ENCODE results near the gene CACNA2D4. TPM values are rescaled to one million over a fixed set of nuclear protein-coding genes. Genes with fewer than 3 reads are reported as not detected.

The CACNA2D4 gene
- polyA plus RNA-seq, 3 donors from 2014 or later: 9.1 to 20.0 (median 9.6) TPM

DNA sequence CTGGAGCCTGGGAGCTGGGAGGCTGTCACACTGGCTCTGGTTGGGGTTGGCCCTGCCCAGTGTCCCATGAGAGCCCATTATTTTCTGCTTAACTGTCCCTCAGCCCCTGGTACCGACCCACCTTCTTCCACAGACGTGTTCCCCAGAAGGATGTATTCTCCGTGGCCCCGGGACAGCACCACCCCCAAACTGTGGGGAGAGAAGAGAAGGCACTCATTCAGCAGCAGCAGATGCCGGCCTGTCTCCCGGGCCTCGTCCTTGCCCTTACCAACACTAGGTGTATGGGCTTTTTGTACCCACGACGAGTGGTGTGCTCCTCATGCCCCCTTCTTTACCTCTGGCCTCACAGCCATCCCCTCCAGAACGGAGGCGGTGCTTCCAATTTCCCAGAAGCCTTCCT, 60.0 kb downstream of the CACNA2D4 start:
- no peak overlapping the region for H3K4me3 Mint-ChIP-seq
- no peak for DNase-seq
- peaks cover 0 to 2% (median 0%) of the 10 kb centered on the region in 6 donors for H3K9me3 Mint-ChIP-seq
- H3K27me3 Mint-ChIP-seq (ENCODE audit: low read depth in 3 of 3): peaks cover 0 to 11% (median 8%) of the 10 kb centered on the region in 3 donors
- H3K27ac Mint-ChIP-seq: no peak overlapping the region
- no peaks in the 10 kb centered on the region for H3K4me1 Mint-ChIP-seq
- H3K36me3 Mint-ChIP-seq: no peaks in the 10 kb centered on the region

DNA sequence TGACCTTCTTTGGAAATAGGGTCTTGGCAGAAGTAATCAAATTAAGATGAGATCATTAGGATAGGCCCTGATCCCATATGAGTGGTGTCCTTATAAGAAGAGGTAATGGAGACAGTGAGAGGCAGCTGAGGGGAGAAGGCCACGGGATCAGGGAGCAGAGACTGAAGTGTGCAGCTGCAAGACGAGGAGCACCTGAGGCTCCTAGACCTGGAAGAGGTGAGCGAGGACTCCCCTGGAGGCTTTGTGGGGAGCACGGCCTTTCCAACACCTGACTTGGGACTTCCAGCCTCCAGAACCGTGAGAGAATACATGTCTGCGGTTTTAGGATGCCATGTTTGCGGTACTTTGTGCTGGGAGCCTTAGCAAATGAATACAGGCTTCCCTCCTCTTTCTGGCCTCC, 60.6 kb downstream of the CACNA2D4 start:
- Mint-ChIP-seq H3K27ac (no peak overlapping the region), H3K36me3 (no peaks in the 10 kb centered on the region), H3K27me3 (ENCODE audit: low read depth in 3 of 3) (peaks cover 2 to 10% (median 8%) of the 10 kb centered on the region in 3 donors), H3K4me3 (no peak overlapping the region), H3K9me3 (peaks cover 0 to 2% (median 0%) of the 10 kb centered on the region in 6 donors), H3K4me1 (no peaks in the 10 kb centered on the region)
- no peak for DNase-seq

DNA sequence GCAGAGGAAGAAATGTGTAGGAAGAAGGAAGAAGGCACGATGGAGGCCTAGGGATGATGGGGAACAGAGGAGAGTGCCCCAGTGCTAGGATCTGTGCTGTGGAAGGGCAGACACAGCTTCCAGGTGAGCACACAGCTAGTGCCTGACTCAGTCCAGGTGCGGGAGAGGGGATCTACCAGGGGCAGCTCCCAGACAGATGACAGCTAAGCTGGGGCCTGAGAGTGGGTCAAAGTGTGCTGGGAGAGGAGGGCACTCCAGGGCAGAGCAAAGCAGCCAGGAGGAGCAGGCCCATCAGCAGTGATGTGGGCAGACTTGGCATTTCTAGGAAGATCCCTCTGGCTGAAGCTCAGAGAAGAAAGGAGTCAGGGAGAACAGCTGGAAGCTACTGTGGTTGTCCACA, 61.4 kb downstream of the CACNA2D4 start:
- H3K27me3 Mint-ChIP-seq (ENCODE audit: low read depth in 3 of 3): peaks cover 2 to 10% (median 7%) of the 10 kb centered on the region in 3 donors
- no peaks in the 10 kb centered on the region for H3K4me1 Mint-ChIP-seq
- H3K27ac Mint-ChIP-seq: no peak overlapping the region
- no peak overlapping the region for H3K4me3 Mint-ChIP-seq
- no peaks in the 10 kb centered on the region for H3K36me3 Mint-ChIP-seq
- DNase-seq: no peak
- peaks cover 0 to 2% (median 0%) of the 10 kb centered on the region in 6 donors for H3K9me3 Mint-ChIP-seq

DNA sequence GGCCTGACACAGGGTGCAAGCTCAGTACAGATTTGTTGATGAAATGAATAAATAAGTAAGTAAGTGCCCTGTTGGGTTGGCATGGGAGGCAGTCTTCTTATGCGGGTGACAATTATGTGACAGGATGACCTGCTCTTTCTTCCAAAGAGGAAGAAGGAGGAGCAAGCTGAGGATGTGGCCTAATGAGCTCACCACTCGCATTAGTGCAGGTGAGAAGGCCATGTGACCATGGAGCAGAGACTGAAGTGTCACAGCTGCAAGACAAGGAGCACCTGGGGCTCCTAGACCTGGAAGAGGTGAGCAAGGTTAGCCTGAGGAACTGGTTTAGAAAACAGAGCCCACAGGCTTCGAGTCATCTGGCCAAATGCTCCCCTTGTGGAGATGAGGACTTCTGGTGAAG, 63.2 kb downstream of the CACNA2D4 start:
- H3K27me3 Mint-ChIP-seq (ENCODE audit: low read depth in 3 of 3): peaks cover 2 to 8% (median 5%) of the 10 kb centered on the region in 3 donors
- no peak overlapping the region for H3K4me3 Mint-ChIP-seq
- no peak for DNase-seq
- H3K27ac Mint-ChIP-seq: no peak overlapping the region
- H3K4me1 Mint-ChIP-seq: peaks cover 0 to 2% of the 10 kb centered on the region in 2 donors
- H3K36me3 Mint-ChIP-seq: no peaks in the 10 kb centered on the region
- peaks cover 0 to 2% (median 0%) of the 10 kb centered on the region in 6 donors for H3K9me3 Mint-ChIP-seq

DNA sequence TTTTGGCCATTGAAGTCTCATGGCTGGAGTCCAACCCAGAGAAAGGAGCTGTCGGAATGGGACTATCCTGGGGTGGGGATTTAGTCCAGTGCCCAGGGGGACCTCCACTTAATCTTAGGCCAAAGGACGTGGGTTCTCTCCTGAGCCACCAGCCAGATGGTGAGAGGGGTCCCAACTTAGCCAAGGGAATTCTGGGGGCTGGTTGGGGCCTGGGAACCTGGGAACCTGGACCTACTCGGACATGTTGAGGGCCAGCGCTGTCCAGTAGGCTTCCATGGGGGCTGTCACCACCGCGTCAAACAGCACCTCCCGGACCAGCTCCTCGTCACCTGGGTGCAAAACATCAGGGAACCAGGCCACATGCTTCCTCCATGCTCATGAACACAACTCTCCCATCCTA, 64.7 kb downstream of the CACNA2D4 start:
- no peak for DNase-seq
- H3K9me3 Mint-ChIP-seq: peaks cover 0 to 2% (median 0%) of the 10 kb centered on the region in 6 donors
- no peak overlapping the region for H3K4me3 Mint-ChIP-seq
- H3K27ac Mint-ChIP-seq: no peak overlapping the region
- H3K36me3 Mint-ChIP-seq: no peaks in the 10 kb centered on the region
- peaks cover 0 to 2% of the 10 kb centered on the region in 2 donors for H3K4me1 Mint-ChIP-seq
- H3K27me3 Mint-ChIP-seq (ENCODE audit: low read depth in 3 of 3): peaks cover 2 to 8% (median 3%) of the 10 kb centered on the region in 3 donors

DNA sequence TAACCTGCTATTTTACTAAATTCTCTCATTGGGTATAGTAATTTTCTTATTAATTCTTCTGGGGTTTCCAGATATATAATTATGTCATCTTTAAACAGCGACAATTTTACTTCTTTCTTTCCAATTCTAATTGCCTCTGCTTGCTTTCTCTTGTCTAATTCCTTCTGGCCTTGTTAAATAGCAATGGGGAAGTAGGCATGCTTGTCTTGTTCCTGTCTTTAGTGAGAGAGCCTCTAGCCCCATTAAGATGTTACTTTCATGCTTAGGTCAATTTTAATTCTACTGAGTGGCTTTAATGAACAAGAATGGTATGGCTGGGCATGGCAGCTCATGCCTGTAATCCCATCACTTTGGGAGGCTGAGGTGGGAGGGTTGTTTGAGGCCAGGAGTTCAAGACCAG, 66.4 kb downstream of the CACNA2D4 start:
- Mint-ChIP-seq H3K27me3 (ENCODE audit: low read depth in 3 of 3) (peaks cover 2 to 5% (median 3%) of the 10 kb centered on the region in 3 donors), H3K4me1 (peaks cover 0 to 2% of the 10 kb centered on the region in 2 donors), H3K27ac (no peak overlapping the region), H3K9me3 (peaks cover 0 to 2% (median 0%) of the 10 kb centered on the region in 6 donors), H3K36me3 (no peaks in the 10 kb centered on the region), H3K4me3 (no peak overlapping the region)
- DNase-seq: no peak

DNA sequence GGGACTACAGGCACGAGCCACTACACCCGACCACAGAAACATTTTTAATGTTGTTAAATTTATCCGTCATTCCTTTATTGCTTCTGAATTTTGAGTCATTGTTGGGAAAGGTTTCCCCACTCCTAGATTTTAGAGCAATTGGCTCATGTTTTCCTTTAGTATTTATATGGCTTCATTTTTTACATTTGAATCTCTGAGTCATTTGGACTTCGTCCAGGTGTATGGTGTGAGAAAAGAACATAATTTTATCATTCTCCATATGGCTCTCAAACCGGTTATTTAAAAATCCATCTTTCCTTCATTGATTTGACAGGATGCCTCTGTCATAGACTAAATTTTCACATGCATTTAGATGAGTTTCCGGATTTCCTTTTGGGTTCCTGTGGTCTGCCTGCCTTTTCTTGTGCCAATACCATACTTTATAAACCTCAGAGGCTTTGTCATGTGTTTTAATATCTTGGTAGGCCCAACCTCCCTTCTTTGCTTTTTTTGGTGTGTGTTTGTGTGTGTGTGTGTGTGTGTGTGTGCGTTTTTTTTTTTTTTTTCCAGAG, 67.2 kb downstream of the CACNA2D4 start:
- H3K4me3 Mint-ChIP-seq: no peak overlapping the region
- peaks cover 0 to 2% (median 0%) of the 10 kb centered on the region in 6 donors for H3K9me3 Mint-ChIP-seq
- peaks cover 2 to 5% (median 5%) of the 10 kb centered on the region in 3 donors for H3K27me3 Mint-ChIP-seq (ENCODE audit: low read depth in 3 of 3)
- no peak overlapping the region for H3K27ac Mint-ChIP-seq
- no peaks in the 10 kb centered on the region for H3K36me3 Mint-ChIP-seq
- H3K4me1 Mint-ChIP-seq: peaks cover 0 to 2% of the 10 kb centered on the region in 2 donors
- DNase-seq: no peak

DNA sequence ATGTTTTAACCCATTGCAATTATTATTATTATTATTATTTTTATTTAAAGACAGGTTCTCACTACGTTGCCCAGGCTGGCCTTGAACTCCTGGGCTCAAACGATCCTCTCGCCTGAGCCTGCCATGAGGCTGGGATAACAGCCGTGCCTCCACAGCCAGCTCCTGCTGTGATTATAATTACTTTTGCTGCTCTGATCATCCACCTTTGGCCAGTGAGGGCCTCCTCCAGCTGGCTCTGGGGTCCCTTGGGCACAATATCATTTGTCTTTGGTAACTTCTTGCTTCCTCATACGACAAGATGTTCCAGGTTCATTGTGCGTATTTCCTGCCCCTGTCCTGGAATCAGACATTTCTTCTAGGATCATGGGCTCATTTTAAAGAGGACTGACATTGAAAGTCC, 69.7 kb downstream of the CACNA2D4 start:
- DNase-seq: no peak
- Mint-ChIP-seq H3K9me3 (no peaks in the 10 kb centered on the region), H3K36me3 (no peaks in the 10 kb centered on the region), H3K27ac (no peak overlapping the region), H3K4me1 (peaks cover 0 to 2% of the 10 kb centered on the region in 2 donors), H3K27me3 (ENCODE audit: low read depth in 3 of 3) (peaks cover 1 to 2% (median 2%) of the 10 kb centered on the region in 3 donors), H3K4me3 (no peak overlapping the region)

DNA sequence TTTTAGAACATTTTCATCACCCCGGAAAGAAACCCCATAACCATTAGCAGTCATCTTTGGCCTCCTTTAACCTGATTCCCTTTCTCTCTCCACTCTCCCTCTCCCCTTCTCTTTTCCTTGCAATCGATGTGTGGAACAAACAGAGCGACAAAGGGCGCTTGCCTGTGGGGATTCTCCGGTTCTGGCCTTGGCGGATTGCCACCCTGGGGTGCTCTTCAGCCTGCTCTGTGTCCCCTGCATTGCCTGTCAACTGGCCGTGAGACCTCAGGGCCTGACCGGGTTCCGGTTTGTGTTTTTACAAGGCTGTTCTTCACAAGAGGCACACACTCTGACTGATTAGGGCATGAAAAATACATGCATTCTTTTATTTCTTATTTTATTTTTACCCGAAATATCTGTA, 70.3 kb downstream of the CACNA2D4 start:
- peaks cover 0 to 2% of the 10 kb centered on the region in 2 donors for H3K4me1 Mint-ChIP-seq
- H3K4me3 Mint-ChIP-seq: no peak overlapping the region
- no peaks in the 10 kb centered on the region for H3K9me3 Mint-ChIP-seq
- no peak for DNase-seq
- no peak overlapping the region for H3K27ac Mint-ChIP-seq
- peaks cover 0 to 2% (median 1%) of the 10 kb centered on the region in 3 donors for H3K27me3 Mint-ChIP-seq (ENCODE audit: low read depth in 3 of 3)
- no peaks in the 10 kb centered on the region for H3K36me3 Mint-ChIP-seq

DNA sequence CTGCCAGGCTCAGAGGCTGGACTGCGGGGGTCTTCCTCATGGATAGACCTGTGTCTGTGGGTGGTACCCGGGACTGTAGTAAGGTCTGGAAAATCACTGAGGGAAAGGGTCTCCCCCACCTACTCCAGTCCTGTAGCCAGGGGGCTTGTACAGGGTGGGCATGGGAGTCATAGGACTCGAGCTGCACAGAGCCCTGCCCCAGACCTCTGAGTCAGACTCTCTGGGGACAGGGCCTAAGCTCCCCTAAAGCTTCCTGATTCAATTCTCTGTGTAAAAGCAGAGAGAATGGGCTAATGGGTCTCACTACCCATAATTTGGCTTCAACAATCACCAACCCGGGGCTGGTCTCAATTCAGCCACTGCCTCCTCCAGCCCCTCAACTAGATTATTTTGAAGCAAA, 71.0 kb downstream of the CACNA2D4 start:
- Mint-ChIP-seq H3K4me3 (no peak overlapping the region), H3K4me1 (peaks cover 0 to 2% of the 10 kb centered on the region in 2 donors), H3K27ac (no peak overlapping the region), H3K9me3 (no peaks in the 10 kb centered on the region), H3K36me3 (no peaks in the 10 kb centered on the region), H3K27me3 (ENCODE audit: low read depth in 3 of 3) (peaks cover 0 to 3% (median 1%) of the 10 kb centered on the region in 3 donors)
- no peak for DNase-seq

DNA sequence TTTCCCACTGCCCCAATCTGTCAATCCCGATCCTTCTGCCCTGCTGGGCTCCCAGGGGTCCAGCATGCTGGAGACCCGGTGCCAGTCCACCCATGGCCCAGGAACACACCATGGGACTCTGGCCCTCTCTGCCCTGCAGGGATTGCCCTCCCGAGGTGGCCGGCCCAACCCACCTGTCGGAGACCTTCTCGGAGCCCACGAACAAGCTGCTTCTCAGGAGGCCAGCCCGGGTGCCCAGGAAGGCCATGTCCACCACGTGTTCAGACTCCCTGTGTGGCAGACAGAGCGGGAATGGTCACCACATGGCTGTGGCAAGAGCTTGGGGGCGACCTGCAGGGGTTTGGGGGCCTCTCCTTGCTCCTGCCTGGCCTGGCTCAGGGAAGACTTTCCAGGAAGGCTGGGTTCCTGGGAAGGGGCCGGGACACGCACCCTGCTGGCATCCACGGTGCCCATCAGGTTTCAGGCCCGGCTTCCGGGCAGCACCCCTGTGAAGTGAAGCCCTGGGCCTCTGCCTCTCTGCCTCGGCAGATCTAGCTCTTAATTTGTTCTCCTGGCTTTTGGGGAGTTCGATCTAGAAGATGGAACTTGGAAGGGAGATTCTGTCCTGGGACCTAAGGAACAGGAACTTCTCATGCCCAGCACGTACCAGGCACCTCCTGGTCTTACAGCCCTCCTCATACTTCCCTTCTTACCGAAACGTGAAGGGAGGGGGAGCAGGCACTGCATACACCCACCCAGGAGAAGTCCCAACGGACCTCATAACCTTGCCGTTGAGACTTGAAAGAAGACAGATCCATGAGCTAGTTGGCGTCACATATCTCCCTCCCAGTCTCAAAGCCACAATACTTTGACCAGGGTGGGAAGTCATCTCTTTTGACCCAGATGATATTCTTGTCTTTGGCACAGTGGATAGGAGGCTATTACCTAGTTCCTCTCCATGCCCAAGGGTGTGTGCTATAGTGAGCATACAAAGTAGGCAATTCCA, 71.7 kb downstream of the CACNA2D4 start:
- Mint-ChIP-seq H3K9me3 (no peaks in the 10 kb centered on the region), H3K27ac (no peak overlapping the region), H3K4me1 (peaks cover 0 to 2% of the 10 kb centered on the region in 2 donors), H3K27me3 (ENCODE audit: low read depth in 3 of 3) (peaks cover 0 to 3% (median 1%) of the 10 kb centered on the region in 3 donors), H3K36me3 (no peaks in the 10 kb centered on the region), H3K4me3 (no peak overlapping the region)
- no peak for DNase-seq

DNA sequence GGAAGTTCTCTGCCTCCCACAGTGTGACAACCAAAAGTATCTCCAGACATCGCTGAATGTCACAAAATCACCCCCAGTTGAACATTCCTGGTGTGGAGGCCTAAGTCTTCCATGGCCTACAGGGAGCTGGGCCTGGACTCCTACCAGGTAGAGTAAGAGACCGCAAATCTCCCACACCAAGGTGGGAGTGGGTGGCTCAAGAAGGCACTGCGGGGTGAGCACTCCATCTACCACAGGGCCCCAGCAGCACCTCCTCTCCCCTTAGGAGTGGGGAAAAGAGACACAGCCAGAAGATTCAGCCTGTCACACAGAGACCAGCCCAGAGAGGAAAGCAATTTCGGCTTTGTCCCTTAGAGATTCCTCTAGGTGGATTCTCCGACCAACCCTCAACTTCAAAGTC, 72.6 kb downstream of the CACNA2D4 start:
- Mint-ChIP-seq H3K9me3 (no peaks in the 10 kb centered on the region), H3K27me3 (ENCODE audit: low read depth in 3 of 3) (peaks cover 0 to 5% (median 1%) of the 10 kb centered on the region in 3 donors), H3K27ac (no peak overlapping the region), H3K4me3 (no peak overlapping the region), H3K36me3 (no peaks in the 10 kb centered on the region), H3K4me1 (no peaks in the 10 kb centered on the region)
- no peak for DNase-seq

DNA sequence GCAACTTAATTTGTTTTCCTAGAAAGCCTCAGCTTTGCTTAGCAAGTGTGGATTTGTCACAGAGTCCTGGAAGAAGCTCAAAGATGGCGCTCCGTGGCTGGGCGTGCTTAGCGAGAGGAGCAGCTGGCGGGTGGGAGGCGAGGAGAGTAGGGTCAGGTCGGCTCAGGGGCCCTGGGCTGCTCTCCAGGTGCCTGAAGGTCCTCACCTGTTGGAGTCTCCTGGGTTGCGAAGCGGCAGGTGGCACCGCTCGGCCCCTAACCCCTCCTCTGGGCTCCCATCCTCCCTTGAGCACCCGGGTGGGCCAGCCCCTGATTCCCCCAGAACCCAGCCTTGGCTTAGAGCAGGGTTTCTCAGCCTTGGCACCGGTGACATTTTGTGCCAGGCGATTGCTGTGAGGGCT, 73.0 kb downstream of the CACNA2D4 start:
- peaks cover 0 to 5% (median 1%) of the 10 kb centered on the region in 3 donors for H3K27me3 Mint-ChIP-seq (ENCODE audit: low read depth in 3 of 3)
- H3K27ac Mint-ChIP-seq: no peak overlapping the region
- no peaks in the 10 kb centered on the region for H3K4me1 Mint-ChIP-seq
- no peak for DNase-seq
- no peaks in the 10 kb centered on the region for H3K9me3 Mint-ChIP-seq
- H3K4me3 Mint-ChIP-seq: no peak overlapping the region
- H3K36me3 Mint-ChIP-seq: no peaks in the 10 kb centered on the region
